ENCODE measurements around the gene NR1I3.
A peak's percentile ranks its signal among the peaks of the same experiment; 100 is the strongest.
"Not testable (repeated sequence)": the region's sequence is repeated elsewhere in the genome, so short reads cannot be mapped to it uniquely, and the experiment has no call there.

NR1I3 gene

DNA sequence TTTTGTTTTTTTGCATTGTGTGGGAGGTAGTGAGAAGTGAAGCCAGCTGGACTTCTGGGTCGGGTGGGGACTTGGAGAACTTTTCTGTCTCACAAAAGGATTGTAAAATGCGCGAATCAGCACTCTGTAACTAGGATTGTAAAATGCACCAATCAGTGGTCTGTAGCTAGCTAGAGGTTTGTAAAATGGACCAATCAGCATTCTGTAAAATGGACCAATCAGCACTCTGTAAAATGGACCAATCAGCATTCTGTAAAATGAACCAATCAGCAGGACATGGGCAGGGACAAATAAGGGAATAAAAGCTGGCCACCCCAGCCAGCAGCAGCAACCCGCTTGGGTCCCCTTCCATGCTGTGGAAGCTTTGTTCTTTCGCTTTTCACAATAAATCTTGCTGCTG lies 12.1 kb upstream of the NR1I3 start:
- not testable (repeated sequence) for H3K27me3 ChIP-seq (ENCODE audit: control insufficient read depth, insufficient read depth, low read length); H3K27ac ChIP-seq (ENCODE audit: low read depth, low read length); H3K9me3 ChIP-seq (ENCODE audit: control insufficient read depth, insufficient read depth, low read length); H3K36me3 ChIP-seq (ENCODE audit: control insufficient read depth, insufficient read depth, low read length); H3K4me1 ChIP-seq (ENCODE audit: control insufficient read depth, insufficient read depth, low read length); H3K4me3 ChIP-seq (ENCODE audit: low read depth, low read length); H3K9ac ChIP-seq (ENCODE audit: low read depth, low read length)

- Histone ChIP-seq H3K27me3 (ENCODE audit: control insufficient read depth, insufficient read depth, low read length) (no peaks in the 10 kb centered on the region), H3K9me3 (ENCODE audit: control insufficient read depth, insufficient read depth, low read length) (no peaks in the 10 kb centered on the region), H3K36me3 (ENCODE audit: control insufficient read depth, insufficient read depth, low read length) (no peaks in the 10 kb centered on the region), H3K4me1 (ENCODE audit: control insufficient read depth, insufficient read depth, low read length) (no peaks in the 10 kb centered on the region), H3K9ac (ENCODE audit: low read depth, low read length) (no peak overlapping the region), H3K4me3 (ENCODE audit: low read depth, low read length) (no peak overlapping the region), H3K27ac (ENCODE audit: low read depth, low read length) (no peak overlapping the region)
These were observed 6.9 kb upstream of the NR1I3 start for GRCh38 chr1:161244888-161245287.

DNA sequence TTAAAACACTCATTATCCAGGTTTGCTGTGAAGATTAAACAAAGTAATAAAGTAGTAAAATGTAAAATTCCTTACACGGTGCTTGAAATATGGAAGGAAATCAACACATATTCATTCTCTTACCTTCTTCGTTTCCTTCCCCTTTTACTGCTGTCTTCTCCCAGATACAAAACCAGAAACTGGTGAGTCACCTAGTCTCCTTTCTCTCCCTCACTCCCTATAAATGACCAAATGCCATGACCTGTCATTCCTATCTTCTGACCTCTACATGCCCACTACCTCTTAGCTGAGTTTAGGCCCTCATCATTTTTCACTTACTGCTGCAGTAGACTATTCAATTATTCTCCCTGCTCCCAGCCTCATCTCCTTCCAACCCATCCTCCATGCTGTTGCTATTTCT lies 4.3 kb upstream of the NR1I3 start:
- Histone ChIP-seq H3K9me3 (ENCODE audit: control insufficient read depth, insufficient read depth, low read length) (no peaks in the 10 kb centered on the region), H3K4me3 (ENCODE audit: low read depth, low read length) (no peak overlapping the region), H3K27me3 (ENCODE audit: control insufficient read depth, insufficient read depth, low read length) (no peaks in the 10 kb centered on the region)

GRCh38 chr1:161241682-161242081 lies 3.7 kb upstream of the NR1I3 start:
- Histone ChIP-seq H3K9ac (ENCODE audit: low read depth, low read length) (no peak overlapping the region), H3K9me3 (ENCODE audit: control insufficient read depth, insufficient read depth, low read length) (no peaks in the 10 kb centered on the region), H3K4me1 (ENCODE audit: control insufficient read depth, insufficient read depth, low read length) (no peaks in the 10 kb centered on the region), H3K4me3 (ENCODE audit: low read depth, low read length) (no peak overlapping the region), H3K36me3 (ENCODE audit: control insufficient read depth, insufficient read depth, low read length) (no peaks in the 10 kb centered on the region), H3K27ac (ENCODE audit: low read depth, low read length) (no peak overlapping the region), H3K27me3 (ENCODE audit: control insufficient read depth, insufficient read depth, low read length) (no peaks in the 10 kb centered on the region)

More for the DNA sequence above, 4.3 kb upstream of the NR1I3 start:
- H3K4me1 ChIP-seq (ENCODE audit: control insufficient read depth, insufficient read depth, low read length): no peaks in the 10 kb centered on the region
- no peaks in the 10 kb centered on the region for H3K36me3 ChIP-seq (ENCODE audit: control insufficient read depth, insufficient read depth, low read length)
- H3K27ac ChIP-seq (ENCODE audit: low read depth, low read length): no peak overlapping the region
- H3K9ac ChIP-seq (ENCODE audit: low read depth, low read length): no peak overlapping the region

GRCh38 chr1:161235957-161236775 lies 1.8 kb downstream of the NR1I3 start:
- Histone ChIP-seq H3K9me3 (ENCODE audit: control insufficient read depth, insufficient read depth, low read length) (no peaks in the 10 kb centered on the region), H3K27ac (ENCODE audit: low read depth, low read length) (no peak overlapping the region), H3K4me3 (ENCODE audit: low read depth, low read length) (no peak overlapping the region), H3K27me3 (ENCODE audit: control insufficient read depth, insufficient read depth, low read length) (no peaks in the 10 kb centered on the region), H3K36me3 (ENCODE audit: control insufficient read depth, insufficient read depth, low read length) (no peaks in the 10 kb centered on the region), H3K4me1 (ENCODE audit: control insufficient read depth, insufficient read depth, low read length) (no peaks in the 10 kb centered on the region), H3K9ac (ENCODE audit: low read depth, low read length) (no peak overlapping the region)

DNA sequence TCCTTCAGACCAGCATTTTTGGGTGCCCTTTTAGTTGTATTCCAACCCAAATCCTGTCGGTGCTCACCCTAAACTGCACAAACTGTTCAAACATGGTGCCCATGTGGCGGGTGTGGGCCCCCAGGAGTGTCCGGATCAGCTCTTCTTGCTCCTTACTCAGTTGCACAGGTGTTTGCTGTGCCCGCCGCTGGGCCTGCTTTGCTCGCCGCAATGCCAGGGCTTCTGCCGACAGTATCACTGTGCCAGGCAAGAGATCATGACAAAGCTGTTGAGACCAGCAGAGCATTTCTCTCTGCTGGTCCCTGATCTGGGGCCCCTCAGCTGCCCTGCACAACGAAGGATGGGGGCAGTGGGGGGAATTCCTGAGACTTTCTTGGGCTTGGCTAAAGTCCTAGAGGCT lies 4.9 kb downstream of the NR1I3 start:
- Histone ChIP-seq H3K9ac (ENCODE audit: low read depth, low read length) (no peak overlapping the region), H3K36me3 (ENCODE audit: control insufficient read depth, insufficient read depth, low read length) (peaks cover 23% of the 10 kb centered on the region), H3K27me3 (ENCODE audit: control insufficient read depth, insufficient read depth, low read length) (no peaks in the 10 kb centered on the region), H3K4me1 (ENCODE audit: control insufficient read depth, insufficient read depth, low read length) (no peaks in the 10 kb centered on the region), H3K4me3 (ENCODE audit: low read depth, low read length) (no peak overlapping the region), H3K27ac (ENCODE audit: low read depth, low read length) (no peak overlapping the region), H3K9me3 (ENCODE audit: control insufficient read depth, insufficient read depth, low read length) (no peaks in the 10 kb centered on the region)

GRCh38 chr1:161230762-161231161 lies 7.2 kb downstream of the NR1I3 start:
- H3K9ac ChIP-seq (ENCODE audit: low read depth, low read length): no peak overlapping the region
- H3K27me3 ChIP-seq (ENCODE audit: control insufficient read depth, insufficient read depth, low read length): no peaks in the 10 kb centered on the region
- H3K9me3 ChIP-seq (ENCODE audit: control insufficient read depth, insufficient read depth, low read length): no peaks in the 10 kb centered on the region
- H3K36me3 ChIP-seq (ENCODE audit: control insufficient read depth, insufficient read depth, low read length): peaks cover 25% of the 10 kb centered on the region
- H3K27ac ChIP-seq (ENCODE audit: low read depth, low read length): no peak overlapping the region
- H3K4me1 ChIP-seq (ENCODE audit: control insufficient read depth, insufficient read depth, low read length): peaks cover 11% of the 10 kb centered on the region
- no peak overlapping the region for H3K4me3 ChIP-seq (ENCODE audit: low read depth, low read length)

- H3K27ac ChIP-seq (ENCODE audit: low read depth, low read length): no peak overlapping the region
- H3K4me1 ChIP-seq (ENCODE audit: control insufficient read depth, insufficient read depth, low read length): peaks cover 15% of the 10 kb centered on the region
- peaks cover 25% of the 10 kb centered on the region for H3K36me3 ChIP-seq (ENCODE audit: control insufficient read depth, insufficient read depth, low read length)
- no peaks in the 10 kb centered on the region for H3K9me3 ChIP-seq (ENCODE audit: control insufficient read depth, insufficient read depth, low read length)
- H3K4me3 ChIP-seq (ENCODE audit: low read depth, low read length): no peak overlapping the region
- H3K27me3 ChIP-seq (ENCODE audit: control insufficient read depth, insufficient read depth, low read length): no peaks in the 10 kb centered on the region
- no peak overlapping the region for H3K9ac ChIP-seq (ENCODE audit: low read depth, low read length)
These were observed 8.1 kb downstream of the NR1I3 start for GRCh38 chr1:161229896-161230295.

DNA sequence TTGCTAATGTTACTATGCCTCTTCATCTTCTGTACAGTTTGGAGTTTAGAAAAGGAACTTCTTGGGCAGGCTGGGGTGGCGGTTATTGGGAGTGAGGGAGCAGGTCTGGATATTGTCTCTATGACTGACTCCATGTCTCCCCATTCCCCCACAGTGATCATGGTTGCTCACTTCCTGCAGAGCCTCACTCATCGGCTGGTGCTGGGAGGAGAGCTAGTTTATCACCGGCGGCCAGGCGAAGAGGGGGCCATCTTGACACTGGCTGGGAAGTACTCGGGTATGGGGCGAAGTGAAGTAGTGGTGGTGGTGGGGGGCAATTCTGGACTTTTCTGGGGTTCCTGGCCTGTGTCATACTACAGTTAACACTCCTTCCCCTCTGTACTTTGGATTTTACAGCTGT lies 10.0 kb downstream of the NR1I3 start:
- no peak overlapping the region for H3K9ac ChIP-seq (ENCODE audit: low read depth, low read length)
- no peaks in the 10 kb centered on the region for H3K27me3 ChIP-seq (ENCODE audit: control insufficient read depth, insufficient read depth, low read length)
- peaks cover 15% of the 10 kb centered on the region for H3K4me1 ChIP-seq (ENCODE audit: control insufficient read depth, insufficient read depth, low read length)
- no peak overlapping the region for H3K4me3 ChIP-seq (ENCODE audit: low read depth, low read length)
- H3K27ac ChIP-seq (ENCODE audit: low read depth, low read length): no peak overlapping the region
- H3K9me3 ChIP-seq (ENCODE audit: control insufficient read depth, insufficient read depth, low read length): no peaks in the 10 kb centered on the region
- peaks cover 25% of the 10 kb centered on the region for H3K36me3 ChIP-seq (ENCODE audit: control insufficient read depth, insufficient read depth, low read length)

DNA sequence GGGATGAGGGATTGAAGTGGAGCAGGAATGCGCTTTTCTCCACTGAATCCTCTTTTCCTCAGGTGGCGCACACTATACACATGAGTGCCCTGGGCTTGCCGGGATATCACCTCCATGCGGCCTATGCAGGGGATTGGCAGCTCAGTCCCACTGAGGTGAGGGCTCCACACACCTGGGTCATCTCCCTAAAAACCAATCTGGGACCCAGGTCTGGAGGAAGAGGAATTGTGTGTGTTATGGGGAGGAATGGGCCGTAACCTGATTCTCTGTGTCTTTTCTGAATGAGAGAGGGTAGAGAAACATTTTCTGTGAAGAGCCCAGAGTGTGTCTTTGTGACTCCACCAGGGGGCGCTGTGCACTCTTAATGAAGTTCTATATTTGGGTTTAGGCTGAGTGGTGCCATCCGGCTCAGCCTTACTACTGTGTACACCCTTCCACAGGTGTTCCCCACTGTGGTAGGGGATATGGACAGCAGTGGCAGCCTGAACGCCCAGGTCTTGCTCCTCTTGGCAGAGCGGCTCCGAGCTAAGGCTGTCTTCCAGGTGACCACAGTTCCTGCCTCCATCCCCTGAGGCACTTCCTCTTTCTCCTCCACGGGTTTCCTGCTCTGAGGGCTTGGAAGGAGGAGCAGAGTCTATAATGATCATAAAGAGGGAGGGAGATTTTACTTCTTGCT lies 10.7 kb downstream of the NR1I3 start:
- Histone ChIP-seq H3K36me3 (ENCODE audit: control insufficient read depth, insufficient read depth, low read length) (peaks cover 25% of the 10 kb centered on the region), H3K9ac (ENCODE audit: low read depth, low read length) (no peak overlapping the region), H3K27me3 (ENCODE audit: control insufficient read depth, insufficient read depth, low read length) (no peaks in the 10 kb centered on the region), H3K4me3 (ENCODE audit: low read depth, low read length) (peak overlapping the region; percentile 86), H3K9me3 (ENCODE audit: control insufficient read depth, insufficient read depth, low read length) (no peaks in the 10 kb centered on the region), H3K4me1 (ENCODE audit: control insufficient read depth, insufficient read depth, low read length) (peaks cover 15% of the 10 kb centered on the region), H3K27ac (ENCODE audit: low read depth, low read length) (peak overlapping the region; percentile 1)

GRCh38 chr1:161226759-161227158 lies 11.2 kb downstream of the NR1I3 start:
- Histone ChIP-seq H3K4me3 (ENCODE audit: low read depth, low read length) (peak overlapping the region; percentile 86), H3K9ac (ENCODE audit: low read depth, low read length) (peak overlapping the region; percentile 23; the same call in 1 of the 2 replicates), H3K9me3 (ENCODE audit: control insufficient read depth, insufficient read depth, low read length) (no peaks in the 10 kb centered on the region), H3K27me3 (ENCODE audit: control insufficient read depth, insufficient read depth, low read length) (no peaks in the 10 kb centered on the region), H3K4me1 (ENCODE audit: control insufficient read depth, insufficient read depth, low read length) (peaks cover 15% of the 10 kb centered on the region), H3K27ac (ENCODE audit: low read depth, low read length) (peak overlapping the region; percentile 1), H3K36me3 (ENCODE audit: control insufficient read depth, insufficient read depth, low read length) (peaks cover 25% of the 10 kb centered on the region)

All from HUES48 (cell line).